ENCODE results near the gene AQP6. TPM values are rescaled to one million over a fixed set of nuclear protein-coding genes. Genes with fewer than 3 reads are reported as not detected.
A peak's percentile ranks its signal among the peaks of the same experiment; 100 is the strongest.

The AQP6 gene
- total and polyA plus RNA-seq, 10 donors = 0.03 to 0.36 TPM; not detected in 8

- H3K27me3 ChIP-seq (replicated peaks in 1 of 7) = peaks cover 0 to 22% (median 0%) of the 10 kb centered on the region in 7 donors
- no peaks in the 10 kb centered on the region for H3K36me3 ChIP-seq
- H3K9me3 ChIP-seq = no peaks in the 10 kb centered on the region
- H3K4me1 ChIP-seq = peaks cover 0 to 13% (median 0%) of the 10 kb centered on the region in 6 donors
- H3K4me3 ChIP-seq = no peak overlapping the region
- intact Hi-C loops (cut with DNase I; ENCODE audit: low total_unique reads) = no loop called here
- H3K27ac ChIP-seq = no peak overlapping the region
- WGBS, 5 donors = 77 to 87% (median 84%) methylated on average over 13 to 17 of the region's 17 CpGs
- peak; percentile 52 for DNase-seq
- TF ChIP-seq POLR2AphosphoS5 (IDR thresholded peaks at IDR 0.05) (no peak), POLR2A (IDR thresholded peaks at IDR 0.05) (no peak)
- TF ChIP-seq, protein P1, sequence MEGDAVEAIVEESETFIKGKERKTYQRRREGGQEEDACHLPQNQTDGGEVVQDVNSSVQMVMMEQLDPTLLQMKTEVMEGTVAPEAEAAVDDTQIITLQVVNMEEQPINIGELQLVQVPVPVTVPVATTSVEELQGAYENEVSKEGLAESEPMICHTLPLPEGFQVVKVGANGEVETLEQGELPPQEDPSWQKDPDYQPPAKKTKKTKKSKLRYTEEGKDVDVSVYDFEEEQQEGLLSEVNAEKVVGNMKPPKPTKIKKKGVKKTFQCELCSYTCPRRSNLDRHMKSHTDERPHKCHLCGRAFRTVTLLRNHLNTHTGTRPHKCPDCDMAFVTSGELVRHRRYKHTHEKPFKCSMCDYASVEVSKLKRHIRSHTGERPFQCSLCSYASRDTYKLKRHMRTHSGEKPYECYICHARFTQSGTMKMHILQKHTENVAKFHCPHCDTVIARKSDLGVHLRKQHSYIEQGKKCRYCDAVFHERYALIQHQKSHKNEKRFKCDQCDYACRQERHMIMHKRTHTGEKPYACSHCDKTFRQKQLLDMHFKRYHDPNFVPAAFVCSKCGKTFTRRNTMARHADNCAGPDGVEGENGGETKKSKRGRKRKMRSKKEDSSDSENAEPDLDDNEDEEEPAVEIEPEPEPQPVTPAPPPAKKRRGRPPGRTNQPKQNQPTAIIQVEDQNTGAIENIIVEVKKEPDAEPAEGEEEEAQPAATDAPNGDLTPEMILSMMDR (IDR thresholded peaks at IDR 0.05 in 8 of 11, conservative IDR thresholded peaks at IDR 0.05 in 3 of 11) = no peak
Measured at GRCh38 chr12:49975318-49975761, 2.6 kb downstream of the AQP6 start.

- no peak overlapping the region for H3K4me3 ChIP-seq
- DNase-seq = no peak
- H3K9me3 ChIP-seq = no peaks in the 10 kb centered on the region
- H3K27ac ChIP-seq = no peak overlapping the region
- no peak for TF ChIP-seq POLR2AphosphoS5 (IDR thresholded peaks at IDR 0.05)
- no peak for TF ChIP-seq POLR2A (IDR thresholded peaks at IDR 0.05)
- TF ChIP-seq, protein P1 (IDR thresholded peaks at IDR 0.05 in 8 of 11, conservative IDR thresholded peaks at IDR 0.05 in 3 of 11) = no peak
- intact Hi-C loops (cut with DNase I; ENCODE audit: low total_unique reads) = no loop called here
- H3K27me3 ChIP-seq (replicated peaks in 1 of 7) = peaks cover 0 to 10% (median 0%) of the 10 kb centered on the region in 7 donors
- peaks cover 0 to 11% (median 0%) of the 10 kb centered on the region in 6 donors for H3K4me1 ChIP-seq
- 59 to 90% (median 78%) methylated on average over 2 of the region's 2 CpGs for WGBS, 5 donors
- no peaks in the 10 kb centered on the region for H3K36me3 ChIP-seq
Measured at GRCh38 chr12:49976557-49976956, 3.8 kb downstream of the AQP6 start.

GRCh38 chr12:49978125-49978524 lies 5.4 kb downstream of the AQP6 start:
- intact Hi-C loops (cut with DNase I; ENCODE audit: low total_unique reads) = no loop called here

DNA sequence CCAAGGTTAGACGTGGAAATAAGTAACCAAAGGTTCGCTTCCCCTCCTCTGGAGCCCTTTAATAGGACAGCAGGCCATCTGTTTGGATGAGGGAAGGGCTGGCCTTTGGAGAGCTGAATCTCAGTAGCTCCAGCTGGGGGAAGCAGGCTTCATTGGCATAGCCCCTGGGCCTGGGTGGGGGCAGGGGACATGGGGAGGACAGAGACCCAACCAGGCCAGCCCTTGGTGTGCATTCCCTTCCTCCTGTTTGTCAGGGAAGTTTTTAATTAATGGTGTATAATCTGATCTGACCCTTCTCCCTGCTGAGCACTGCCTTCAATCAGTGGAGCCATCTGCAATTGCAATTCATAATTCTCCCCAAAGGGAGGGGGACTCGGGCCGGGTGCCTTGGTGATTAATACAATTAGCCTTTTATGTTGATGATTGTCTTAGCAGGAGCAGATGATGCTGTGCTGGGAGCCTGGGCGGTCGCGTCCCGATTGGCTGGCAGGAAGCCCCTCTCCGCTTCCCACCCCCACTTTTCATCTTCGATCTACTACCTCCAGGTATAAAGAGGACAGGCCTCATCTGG lies 6.4 kb downstream of the AQP6 start:
- Histone ChIP-seq H3K27me3 (replicated peaks in 1 of 7) (no peaks in the 10 kb centered on the region), H3K9me3 (no peaks in the 10 kb centered on the region), H3K4me3 (no peak overlapping the region), H3K4me1 (peaks cover 0 to 24% (median 3%) of the 10 kb centered on the region in 6 donors), H3K36me3 (no peaks in the 10 kb centered on the region), H3K27ac (no peak overlapping the region)
- no peak for DNase-seq
- WGBS, 5 donors = 86 to 96% (median 91%) methylated on average over 10 of the region's 10 CpGs
- intact Hi-C loops (cut with DNase I; ENCODE audit: low total_unique reads) = no loop called here
- TF ChIP-seq POLR2AphosphoS5 (IDR thresholded peaks at IDR 0.05) (no peak), POLR2A (IDR thresholded peaks at IDR 0.05) (no peak)
- TF ChIP-seq, protein P1 (IDR thresholded peaks at IDR 0.05 in 8 of 11, conservative IDR thresholded peaks at IDR 0.05 in 3 of 11) = no peak

More at GRCh38 chr12:49978125-49978524, 5.4 kb downstream of the AQP6 start:
- H3K4me3 ChIP-seq = no peak overlapping the region
- TF ChIP-seq, protein P1 (IDR thresholded peaks at IDR 0.05 in 8 of 11, conservative IDR thresholded peaks at IDR 0.05 in 3 of 11) = no peak
- TF ChIP-seq POLR2A (IDR thresholded peaks at IDR 0.05) (no peak), POLR2AphosphoS5 (IDR thresholded peaks at IDR 0.05) (no peak)
- H3K9me3 ChIP-seq = no peaks in the 10 kb centered on the region
- peaks cover 0 to 16% (median 0%) of the 10 kb centered on the region in 6 donors for H3K4me1 ChIP-seq
- 68 to 89% (median 83%) methylated on average over 4 of the region's 4 CpGs for WGBS, 5 donors
- no peaks in the 10 kb centered on the region for H3K36me3 ChIP-seq
- DNase-seq = no peak
- H3K27me3 ChIP-seq (replicated peaks in 1 of 7) = peaks cover 0 to 3% (median 0%) of the 10 kb centered on the region in 7 donors
- H3K27ac ChIP-seq = no peak overlapping the region

Measured in spleen (tissue), 11 donors.